Measurements from ENCODE around the gene XPOT.

- TF ChIP-seq, protein P1, sequence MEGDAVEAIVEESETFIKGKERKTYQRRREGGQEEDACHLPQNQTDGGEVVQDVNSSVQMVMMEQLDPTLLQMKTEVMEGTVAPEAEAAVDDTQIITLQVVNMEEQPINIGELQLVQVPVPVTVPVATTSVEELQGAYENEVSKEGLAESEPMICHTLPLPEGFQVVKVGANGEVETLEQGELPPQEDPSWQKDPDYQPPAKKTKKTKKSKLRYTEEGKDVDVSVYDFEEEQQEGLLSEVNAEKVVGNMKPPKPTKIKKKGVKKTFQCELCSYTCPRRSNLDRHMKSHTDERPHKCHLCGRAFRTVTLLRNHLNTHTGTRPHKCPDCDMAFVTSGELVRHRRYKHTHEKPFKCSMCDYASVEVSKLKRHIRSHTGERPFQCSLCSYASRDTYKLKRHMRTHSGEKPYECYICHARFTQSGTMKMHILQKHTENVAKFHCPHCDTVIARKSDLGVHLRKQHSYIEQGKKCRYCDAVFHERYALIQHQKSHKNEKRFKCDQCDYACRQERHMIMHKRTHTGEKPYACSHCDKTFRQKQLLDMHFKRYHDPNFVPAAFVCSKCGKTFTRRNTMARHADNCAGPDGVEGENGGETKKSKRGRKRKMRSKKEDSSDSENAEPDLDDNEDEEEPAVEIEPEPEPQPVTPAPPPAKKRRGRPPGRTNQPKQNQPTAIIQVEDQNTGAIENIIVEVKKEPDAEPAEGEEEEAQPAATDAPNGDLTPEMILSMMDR (IDR thresholded peaks at IDR 0.05), result no peak
- no peak for TF ChIP-seq POLR2AphosphoS5 (IDR thresholded peaks at IDR 0.05)
- TF ChIP-seq POLR2A (IDR thresholded peaks at IDR 0.05), result no peak
These were observed 76.0 kb downstream of the XPOT start for GRCh38 chr12:64480148-64480547.
